Esophagus mucosa (tissue), 1 donor: ENCODE results near the gene ZNF141. TPM values are rescaled to one million over a fixed set of nuclear protein-coding genes. Genes with fewer than 3 reads are reported as not detected.
"Not testable (repeated sequence)": the region's sequence is repeated elsewhere in the genome, so short reads cannot be mapped to it uniquely, and the experiment has no call there.

Experiments used
- ATAC-seq: fragments of 200-7000 bp; cut with Tn5 transposase; one replicate; pipeline ENCODE4 v1.9.1; 2020
- total RNA-seq: library from RNA; stranded (reverse); gene quantifications from one replicate; pipeline ENCODE4 v1.2.4, GENCODE V29; 2023
- donor health status: DM: yes; HTN: yes; CAD: no.

Gene ZNF141
- total RNA-seq, 1 donor from 2014 or later: 7.8 TPM

DNA sequence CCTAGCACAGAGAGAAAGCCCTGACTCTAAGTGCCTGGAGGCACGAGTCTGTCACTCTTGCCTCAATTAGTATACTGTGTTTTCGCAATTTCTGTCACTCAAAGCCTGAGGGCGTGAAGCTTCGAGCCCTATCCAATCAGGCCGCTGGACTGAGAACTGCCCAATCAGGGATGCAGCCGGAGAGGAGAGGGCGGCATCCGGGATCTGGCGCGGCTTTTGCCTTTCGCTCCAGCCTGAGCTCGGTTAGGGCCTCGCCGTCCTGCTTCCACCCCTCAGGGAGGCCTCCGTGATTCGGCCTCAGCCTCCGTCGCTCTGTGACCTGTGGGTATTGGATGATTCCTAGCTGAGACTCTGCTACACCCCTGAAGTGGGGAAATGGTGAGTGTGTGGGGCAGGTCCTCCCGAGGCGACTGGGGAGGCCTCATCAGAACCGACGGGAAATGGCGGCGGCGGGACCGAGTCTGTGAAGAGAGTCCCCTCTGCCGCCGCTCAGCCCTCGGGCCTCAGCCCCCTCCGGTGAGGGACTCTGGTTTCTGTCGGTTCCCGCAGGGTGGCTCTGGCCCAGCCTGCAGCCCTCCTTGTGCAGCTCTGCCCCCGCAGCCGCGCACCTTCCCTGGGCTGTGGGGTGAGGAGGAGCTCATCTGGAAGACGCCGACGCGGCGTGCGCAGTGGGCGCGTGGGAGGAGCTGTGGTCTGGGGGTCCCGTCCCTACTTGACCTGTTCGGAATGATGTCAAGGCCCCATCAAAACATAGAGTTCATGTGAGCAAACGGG is 48.5 kb downstream of the ZNF141 start:
- no peak for ATAC-seq

- no peak for ATAC-seq
Measured at GRCh38 chr4:386708-387105, 49.1 kb downstream of the ZNF141 start.

DNA sequence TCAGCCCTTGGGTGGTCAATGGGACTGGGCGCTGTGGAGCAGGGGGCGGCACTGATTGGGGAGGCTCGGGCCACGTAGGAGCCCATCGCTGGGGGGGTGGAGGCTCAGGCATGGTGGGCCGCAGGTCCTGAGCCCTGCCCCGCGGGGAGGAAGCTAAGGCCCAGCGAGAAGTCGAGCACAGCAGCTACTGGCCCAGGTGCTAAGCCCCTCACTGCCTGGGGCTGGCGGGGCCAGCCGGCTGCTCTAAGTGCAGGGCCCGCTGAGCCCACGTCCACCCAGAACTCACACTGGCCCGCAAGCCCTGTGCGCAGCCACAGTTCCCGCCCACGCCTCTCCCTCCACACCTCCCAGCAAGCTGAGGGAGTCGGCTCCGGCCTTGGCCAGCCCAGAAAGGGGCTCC is 66.4 kb downstream of the ZNF141 start:
- ATAC-seq: no peak

GRCh38 chr4:408321-408720 is 70.7 kb downstream of the ZNF141 start:
- ATAC-seq: not testable (repeated sequence)

- no peak for ATAC-seq
Measured at GRCh38 chr4:422587-422986, 85.0 kb downstream of the ZNF141 start.

Other genes starting within 250 kb of the ZNF141 start
- 3.3 TPM for gene ZNF718, start 213.3 kb upstream of the ZNF141 start, total RNA-seq
- 0.88 TPM for gene ZNF732, start 32.3 kb upstream of the ZNF141 start, total RNA-seq
- 12.8 TPM for gene ZNF721, start 161.3 kb downstream of the ZNF141 start, total RNA-seq
- gene PIGG, start 161.4 kb downstream of the ZNF141 start, total RNA-seq: 29.1 TPM
- gene TMEM271, start 238.5 kb downstream of the ZNF141 start, total RNA-seq: not detected